ENCODE results near the gene EPG5. TPM values are rescaled to one million over a fixed set of nuclear protein-coding genes. Genes with fewer than 3 reads are reported as not detected.

EPG5 gene
- total RNA-seq, 2 donors from 2014 or later: 25.3 to 33.6 TPM

DNA sequence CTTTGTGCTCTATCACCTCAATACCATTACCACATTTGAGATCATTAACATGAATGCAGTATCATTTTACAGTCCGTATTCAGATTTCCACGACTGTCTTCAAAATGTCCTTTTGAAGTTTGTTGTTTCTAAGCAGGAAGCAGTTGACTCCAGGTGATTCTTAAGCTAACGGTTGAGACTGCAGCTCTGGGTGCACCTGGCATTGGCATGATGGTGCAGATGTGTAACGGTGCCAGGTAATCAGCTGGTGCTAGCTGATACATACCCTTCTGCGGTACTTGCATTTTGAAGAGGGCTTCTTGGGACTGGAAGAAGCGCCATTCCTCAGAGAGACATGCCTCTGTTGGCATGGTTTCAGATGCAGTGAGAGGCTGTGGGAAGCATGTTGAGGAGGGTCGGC, 122.2 kb downstream of the EPG5 start:
- DNase-seq (ENCODE audit: low spot score): no peak
- Histone ChIP-seq H3K9me3 (no peaks in the 10 kb centered on the region), H3K4me3 (no peak overlapping the region), H3K27me3 (no peaks in the 10 kb centered on the region), H3K27ac (no peak overlapping the region), H3K4me1 (no peaks in the 10 kb centered on the region), H3K36me3 (peaks cover 5% of the 10 kb centered on the region)
- TF ChIP-seq, protein P1, sequence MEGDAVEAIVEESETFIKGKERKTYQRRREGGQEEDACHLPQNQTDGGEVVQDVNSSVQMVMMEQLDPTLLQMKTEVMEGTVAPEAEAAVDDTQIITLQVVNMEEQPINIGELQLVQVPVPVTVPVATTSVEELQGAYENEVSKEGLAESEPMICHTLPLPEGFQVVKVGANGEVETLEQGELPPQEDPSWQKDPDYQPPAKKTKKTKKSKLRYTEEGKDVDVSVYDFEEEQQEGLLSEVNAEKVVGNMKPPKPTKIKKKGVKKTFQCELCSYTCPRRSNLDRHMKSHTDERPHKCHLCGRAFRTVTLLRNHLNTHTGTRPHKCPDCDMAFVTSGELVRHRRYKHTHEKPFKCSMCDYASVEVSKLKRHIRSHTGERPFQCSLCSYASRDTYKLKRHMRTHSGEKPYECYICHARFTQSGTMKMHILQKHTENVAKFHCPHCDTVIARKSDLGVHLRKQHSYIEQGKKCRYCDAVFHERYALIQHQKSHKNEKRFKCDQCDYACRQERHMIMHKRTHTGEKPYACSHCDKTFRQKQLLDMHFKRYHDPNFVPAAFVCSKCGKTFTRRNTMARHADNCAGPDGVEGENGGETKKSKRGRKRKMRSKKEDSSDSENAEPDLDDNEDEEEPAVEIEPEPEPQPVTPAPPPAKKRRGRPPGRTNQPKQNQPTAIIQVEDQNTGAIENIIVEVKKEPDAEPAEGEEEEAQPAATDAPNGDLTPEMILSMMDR (IDR thresholded peaks at IDR 0.05): no peak

DNA sequence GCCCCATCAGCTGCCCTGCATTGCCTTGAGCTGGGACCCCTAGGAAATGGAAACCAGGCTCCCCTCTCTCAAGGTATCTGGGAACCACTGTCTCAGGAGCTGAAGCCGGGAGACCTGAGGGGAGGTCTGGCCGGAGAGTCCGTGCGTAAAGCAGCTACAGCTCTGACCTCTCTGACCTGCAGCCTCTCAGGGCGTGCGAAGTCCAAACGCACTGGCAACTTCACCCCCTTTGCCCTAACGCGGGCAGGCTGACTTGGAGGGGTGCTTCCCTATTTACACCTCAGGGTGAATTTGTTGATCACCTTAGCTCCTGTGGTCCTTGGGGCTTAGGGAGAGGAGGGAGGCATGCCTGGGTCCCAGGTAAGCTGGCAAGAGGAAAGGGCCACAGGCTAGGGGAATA, 124.1 kb downstream of the EPG5 start:
- Histone ChIP-seq H3K9me3 (no peaks in the 10 kb centered on the region), H3K4me1 (peaks cover 0 to 13% of the 10 kb centered on the region in 2 donors), H3K27me3 (no peaks in the 10 kb centered on the region), H3K27ac (no peak overlapping the region), H3K36me3 (no peaks in the 10 kb centered on the region), H3K4me3 (no peak overlapping the region)
- DNase-seq (ENCODE audit: low spot score): no peak
- TF ChIP-seq, protein P1 (IDR thresholded peaks at IDR 0.05): no peak

DNA sequence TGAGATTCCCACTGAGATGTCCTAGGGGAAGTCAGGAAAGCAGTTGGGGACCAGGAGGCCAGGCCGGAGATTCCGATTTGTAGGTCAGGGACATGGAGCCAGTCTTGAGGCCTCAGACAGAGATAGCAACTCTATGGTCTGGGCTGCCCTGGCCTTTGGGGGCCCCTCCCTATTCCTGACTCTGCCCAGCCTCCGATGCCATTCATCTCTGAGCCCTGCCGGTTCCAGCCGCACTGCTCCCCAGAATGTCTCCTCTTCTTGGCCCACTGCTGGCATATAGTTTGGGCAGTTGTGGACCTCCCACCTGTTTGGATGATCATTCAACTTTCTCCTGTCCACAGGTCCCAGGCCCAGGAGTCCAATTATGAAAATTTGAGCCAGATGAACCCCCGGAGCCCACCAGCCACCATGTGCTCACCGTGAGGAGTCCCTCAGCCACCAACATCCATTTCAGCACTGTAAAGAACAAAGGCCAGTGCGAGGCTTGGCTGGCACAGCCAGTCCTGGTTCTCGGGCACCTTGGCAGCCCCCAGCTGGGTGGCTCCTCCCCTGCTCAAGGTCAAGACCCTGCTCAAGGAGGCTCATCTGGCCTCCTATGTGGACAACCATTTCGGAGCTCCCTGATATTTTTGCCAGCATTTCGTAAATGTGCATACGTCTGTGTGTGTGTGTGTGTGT, 125.2 kb downstream of the EPG5 start:
- Histone ChIP-seq H3K4me1 (peaks cover 0 to 24% of the 10 kb centered on the region in 2 donors), H3K36me3 (no peaks in the 10 kb centered on the region), H3K27ac (no peak overlapping the region), H3K9me3 (no peaks in the 10 kb centered on the region), H3K4me3 (no peak overlapping the region), H3K27me3 (no peaks in the 10 kb centered on the region)
- no peak for DNase-seq (ENCODE audit: low spot score)
- TF ChIP-seq, protein P1 (IDR thresholded peaks at IDR 0.05): no peak

DNA sequence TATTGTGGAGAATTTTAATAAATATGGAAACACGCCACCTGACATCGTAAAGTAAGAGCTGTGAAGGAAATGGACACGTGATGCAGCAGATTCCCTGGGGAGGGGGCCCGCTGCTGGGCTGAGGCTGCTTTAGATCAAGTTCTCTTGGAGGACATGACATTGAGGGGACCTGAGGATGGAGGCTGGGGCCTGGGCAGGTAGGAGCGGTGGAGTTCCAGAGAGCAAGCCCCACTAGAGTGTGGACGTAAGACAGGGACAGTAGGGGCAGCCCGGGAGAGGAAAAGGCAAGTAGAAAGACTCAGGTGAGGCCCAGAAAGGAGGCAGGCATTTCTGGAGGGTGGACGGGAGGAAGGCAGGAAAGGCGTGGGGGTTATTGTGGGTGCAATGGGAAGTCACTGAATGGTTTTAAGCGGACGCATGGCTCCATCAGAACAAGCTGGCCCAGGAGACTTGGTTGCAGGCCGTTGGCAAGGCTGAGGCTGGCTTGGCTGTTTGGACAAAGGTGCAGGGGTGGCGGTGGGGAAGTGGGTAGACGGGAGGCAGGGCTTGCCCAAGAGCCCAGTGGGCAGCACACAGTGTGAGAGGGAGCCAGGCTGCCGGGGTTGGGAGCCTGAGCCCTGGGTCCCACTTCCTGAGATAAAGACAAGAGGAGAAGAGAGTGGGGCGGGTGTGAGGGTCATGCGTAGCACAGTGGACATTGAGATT, 125.9 kb downstream of the EPG5 start:
- H3K4me3 ChIP-seq: no peak overlapping the region
- no peaks in the 10 kb centered on the region for H3K27me3 ChIP-seq
- H3K9me3 ChIP-seq: no peaks in the 10 kb centered on the region
- H3K4me1 ChIP-seq: peaks cover 0 to 24% of the 10 kb centered on the region in 2 donors
- TF ChIP-seq, protein P1 (IDR thresholded peaks at IDR 0.05): no peak
- no peaks in the 10 kb centered on the region for H3K36me3 ChIP-seq
- H3K27ac ChIP-seq: no peak overlapping the region
- DNase-seq (ENCODE audit: low spot score): no peak

DNA sequence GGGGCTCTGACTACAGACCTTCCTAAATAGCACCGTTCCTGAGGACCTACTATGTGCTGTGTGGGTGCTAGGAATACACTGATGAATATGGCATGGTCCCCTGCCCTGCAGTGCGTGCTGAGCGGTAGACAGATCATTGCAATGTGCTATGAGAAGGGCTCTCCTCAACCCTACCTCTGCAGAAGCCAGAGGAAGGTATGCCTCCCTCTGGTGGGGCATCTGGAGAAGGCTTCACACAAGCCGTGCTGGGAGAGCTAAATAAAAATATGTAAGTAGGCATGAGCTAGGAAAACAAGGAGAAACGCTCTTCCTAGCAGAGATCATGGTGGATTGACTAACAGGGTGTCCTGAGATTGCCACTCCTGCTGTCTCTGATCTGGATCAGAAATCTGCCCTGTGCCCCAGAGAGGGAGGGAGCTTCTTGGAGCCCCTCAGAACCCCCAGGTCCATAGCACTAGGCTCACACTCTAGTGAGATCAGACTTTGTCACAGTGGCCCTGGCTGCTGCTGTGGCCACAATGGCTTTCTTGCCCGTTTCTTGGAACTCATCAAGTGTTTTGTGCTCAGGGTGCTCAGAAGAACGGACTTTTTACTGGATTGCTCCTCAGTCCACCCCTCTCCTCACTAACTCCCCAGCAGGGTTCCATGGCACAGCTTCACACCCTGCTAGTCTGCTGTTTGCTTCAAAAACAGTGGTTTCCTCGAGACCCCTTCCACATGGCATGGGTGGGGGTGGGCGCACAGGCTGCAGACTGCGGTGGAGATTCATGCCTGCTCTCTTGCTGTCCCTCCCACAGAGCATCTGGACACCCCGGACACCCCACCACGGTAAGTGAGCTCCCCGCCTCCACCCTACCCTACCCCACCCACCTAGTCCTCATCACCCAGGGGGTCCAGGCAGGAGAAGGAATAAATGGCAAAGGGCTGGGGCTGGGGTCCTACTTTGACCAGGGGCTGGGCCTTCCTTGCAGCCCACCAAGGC, 127.4 kb downstream of the EPG5 start:
- H3K27me3 ChIP-seq: no peaks in the 10 kb centered on the region
- no peak for DNase-seq (ENCODE audit: low spot score)
- H3K27ac ChIP-seq: no peak overlapping the region
- no peaks in the 10 kb centered on the region for H3K9me3 ChIP-seq
- no peak overlapping the region for H3K4me3 ChIP-seq
- TF ChIP-seq, protein P1 (IDR thresholded peaks at IDR 0.05): peak; percentile 15 to 70
- no peaks in the 10 kb centered on the region for H3K36me3 ChIP-seq
- peaks cover 0 to 24% of the 10 kb centered on the region in 2 donors for H3K4me1 ChIP-seq

All from right atrium auricular region (tissue), 2 donors.